GM12878 (cell line): Measurements from ENCODE around the gene SOX6. TPM values are rescaled to one million over a fixed set of nuclear protein-coding genes. Genes with fewer than 3 reads are reported as not detected.

Source experiments
- ATAC-seq: fragments of 200-7000 bp; cut with Tn5 transposase; 3 replicates; pipeline ENCODE4 v1.9.1; 2020; ENCODE audit warnings: mild to moderate bottlenecking, moderate library complexity
- BruUV-seq: library from RNA; stranded (reverse); fragments of 400-500 nt; replicated peaks from 2 replicates; lab custom pipeline; 2021; lab: Mats Ljungman, UMichigan
- CTCF ChIA-PET: fragments of 300-600 bp; sonication (Branson Sonifier 250); formaldehyde crosslinking; extraction: SDS; loops from one replicate; lab custom pipeline; 2021; ENCODE audit warnings: inconsistent platforms; lab: Yijun Ruan, JAX
- POLR2A ChIA-PET: fragments of 350-600 bp; formaldehyde crosslinking; extraction: SDS; loops from one replicate; lab custom pipeline; 2021; ENCODE audit warnings: inconsistent platforms; lab: Charles Lee
- RAD21 ChIA-PET: fragments of 300-600 bp; sonication (Branson Sonifier 250); formaldehyde crosslinking; loops from one replicate; lab custom pipeline; 2023; ENCODE audit warnings: antibody characterized with exemption; ENCODE audit not compliant: unreplicated experiment; lab: Charles Lee
- SMC1A ChIA-PET: fragments of 300-600 bp; sonication (Branson Sonifier 250); formaldehyde crosslinking; loops from one replicate; lab custom pipeline; 2023; ENCODE audit not compliant: unreplicated experiment, uncharacterized antibody; lab: Charles Lee
- DNase-seq: peaks from one replicate; pipeline ENCODE4 v3.0.0-alpha.2; 2011; ENCODE audit warnings: low read depth, low spot score
- FAIRE-seq: peaks from 3 replicates; lab custom pipeline; 2011; peaks lifted over from hg19 to GRCh38; lab: Jason Lieb, UNC
- H2AFZ ChIP-seq: 2 replicates; pipeline ENCODE4 v1.6.0; 2011; ENCODE audit warnings: low read depth, low read length, control low read depth; ENCODE audit not compliant: control insufficient read depth
- H3K27ac ChIP-seq: 2 replicates; pipeline ENCODE4 v1.5.1; 2011; ENCODE audit warnings: control low read depth; ENCODE audit not compliant: control insufficient read depth, insufficient read depth
- H3K27me3 ChIP-seq, 2 experiments: replicated peaks in 1 of 2; 2 replicates each; pipeline versions ENCODE4 v1.6.0 to v1.6.1; 2011; ENCODE audit warnings: low read length in 1 of 2; ENCODE audit not compliant: control insufficient read depth in 2 of 2, insufficient read depth in 2 of 2
- H3K36me3 ChIP-seq, 2 experiments: 2 replicates each; pipeline ENCODE4 v1.5.1; 2011; ENCODE audit warnings: low read length in 1 of 2; ENCODE audit not compliant: control insufficient read depth in 2 of 2, insufficient read depth in 2 of 2
- H3K4me1 ChIP-seq: 2 replicates; pipeline ENCODE4 v1.6.1; 2011; ENCODE audit warnings: mild to moderate bottlenecking, low read length, moderate library complexity, mixed read lengths; ENCODE audit not compliant: control insufficient read depth, insufficient read depth
- H3K4me2 ChIP-seq: 2 replicates; pipeline ENCODE4 v1.6.0; 2011; ENCODE audit warnings: control low read depth; ENCODE audit not compliant: control insufficient read depth, insufficient read depth
- H3K4me3 ChIP-seq: fragments of 200-600 bp; sonication (generic); 2 replicates; pipeline ENCODE4 v1.5.1; 2016
- H3K79me2 ChIP-seq: 2 replicates; pipeline ENCODE4 v1.6.0; 2011; ENCODE audit warnings: low read length; ENCODE audit not compliant: control insufficient read depth, insufficient read depth
- H3K9ac ChIP-seq: 2 replicates; pipeline ENCODE4 v1.8.0; 2011; ENCODE audit warnings: low read length, control low read depth, mixed read lengths; ENCODE audit not compliant: control insufficient read depth, insufficient read depth
- H3K9me3 ChIP-seq: replicated peaks from 3 replicates; pipeline ENCODE4 v1.5.1; 2011; ENCODE audit warnings: mild to moderate bottlenecking, low read length; ENCODE audit not compliant: control insufficient read depth, insufficient read depth
- H4K20me1 ChIP-seq: 2 replicates; pipeline ENCODE4 v1.6.0; 2011; ENCODE audit not compliant: control insufficient read depth, insufficient read depth
- ATF3 ChIP-seq: IDR thresholded peaks from 2 replicates; pipeline ENCODE4 v1.6.1; 2011; ENCODE audit warnings: low read depth, mild to moderate bottlenecking, low read length, moderate library complexity, borderline replicate concordance; ENCODE audit errors: extremely low read depth
- CREB1 ChIP-seq: IDR thresholded peaks from 2 replicates; pipeline ENCODE4 v1.6.1; 2012; ENCODE audit warnings: low read depth, mild to moderate bottlenecking, inconsistent platforms
- FOXM1 ChIP-seq: IDR thresholded peaks from 2 replicates; pipeline ENCODE4 v1.6.1; 2012; ENCODE audit warnings: low read depth, mild to moderate bottlenecking, inconsistent platforms, low read length, moderate library complexity
- WGBS: methylation state at CpG from one replicate; pipeline ENCODE4 v1.1.6; 2016; ENCODE audit warnings: low lambda C conversion rate; ENCODE audit not compliant: insufficient replicate concordance, insufficient coverage; ENCODE audit errors: missing lambda C conversion rate; 5-methylcytosine and 5-hydroxymethylcytosine counted together
- in situ Hi-C: fragments of 300-500 bp; cut with MboI; formaldehyde crosslinking; loops from 9 replicates; pipeline ENCODE4 v1.14.3; 2018; ENCODE audit warnings: mixed read lengths
- intact Hi-C: fragments of 100-400 bp; cut with micrococcal nuclease; formaldehyde crosslinking; loops from one replicate; pipeline ENCODE4 v1.14.2; 2022; ENCODE audit not compliant: unreplicated experiment
- polyA plus RNA-seq, 11 experiments: library from polyadenylated mRNA; depleted of rRNA in 4 of 11; unstranded in 6 of 11; stranded (reverse) in 5 of 11; fragments of >200 nt; fragmentation: Nextera tagmentation in 4 of 11; fragmentation: Illumina TruSeq in 1 of 11; extraction: Ambion mirVana in 4 of 11; extraction: Trizol in 1 of 11; gene quantifications; 1 replicate in 1 of 11; 2 replicates in 10 of 11; pipeline versions ENCODE4 v1.2.1 to v1.2.3, GENCODE V29; 2011 to 2016; ENCODE audit warnings: inconsistent platforms in 2 of 11, missing spikeins in 2 of 11, low read depth in 1 of 11
- total RNA-seq, 4 experiments: library from RNA; depleted of rRNA in 3 of 4; stranded (reverse); fragments of >200 nt in 3 of 4; fragmentation: Illumina TruSeq in 1 of 4; extraction: Trizol in 1 of 4; gene quantifications; 2 replicates each; pipeline versions ENCODE4 v1.2.1 to v1.2.3, GENCODE V29; 2013 to 2021
- TF ChIP-seq, protein P1 (sequence below): fragments of 450-650 bp; formaldehyde crosslinking; IDR thresholded peaks from 2 replicates; pipeline ENCODE4 v1.4.0; 2020; ENCODE audit warnings: mild to moderate bottlenecking, moderate library complexity
- TF ChIP-seq, protein P2 (sequence below): IDR thresholded peaks from 2 replicates; pipeline ENCODE4 v1.6.1; 2012; ENCODE audit warnings: low read length, inconsistent platforms
- TF ChIP-seq, protein P3 (sequence below): IDR thresholded peaks from 2 replicates; pipeline ENCODE4 v1.6.1; 2011; ENCODE audit warnings: borderline replicate concordance, low read depth, mild to moderate bottlenecking, moderate library complexity, mixed read lengths, low read length; ENCODE audit not compliant: insufficient read depth; ENCODE audit errors: extremely low read length

The SOX6 gene
- total and polyA plus RNA-seq, 10 of the 15 experiments (the other 5 are each of a cell fraction or from before 2014, with no cell fraction given) = 0.03 to 0.71 (median 0.29) TPM; not detected in 4

DNA sequence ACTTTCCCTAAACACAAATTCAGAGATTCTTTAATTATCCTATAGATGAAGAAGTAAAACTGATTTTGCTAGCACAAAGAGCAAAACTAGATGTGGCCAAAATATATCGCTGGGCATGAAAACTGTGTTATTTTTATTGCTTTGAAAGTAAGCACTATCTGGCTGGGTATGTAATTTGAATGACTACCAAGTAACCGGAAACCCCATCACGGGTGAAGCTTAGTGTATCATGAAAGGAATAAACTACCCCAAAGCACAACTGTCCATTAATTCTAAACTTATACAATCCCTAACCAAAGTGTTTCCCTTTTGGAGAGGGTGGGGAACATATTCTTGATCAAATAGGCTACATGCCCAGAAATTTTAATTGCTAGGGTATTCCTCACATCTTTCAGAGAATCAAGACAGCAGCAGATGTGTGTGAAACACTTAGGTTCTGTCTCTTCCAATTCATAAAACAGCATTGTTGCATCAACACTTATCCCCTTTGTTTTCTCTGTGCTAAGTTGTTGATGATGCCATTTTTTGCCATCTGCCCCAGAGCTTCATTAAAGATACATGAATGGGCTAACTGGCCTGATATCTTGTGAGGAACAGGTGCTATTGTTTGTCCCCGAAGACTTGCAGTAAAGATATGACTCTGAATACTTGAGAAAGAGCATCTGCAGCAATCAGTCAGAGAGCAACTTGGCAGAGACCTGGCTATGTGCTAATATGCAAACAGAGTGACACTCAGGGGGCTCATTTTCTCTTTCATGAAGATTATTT lies 238.2 kb downstream of the SOX6 start (continued):
- TF ChIP-seq, protein P1, sequence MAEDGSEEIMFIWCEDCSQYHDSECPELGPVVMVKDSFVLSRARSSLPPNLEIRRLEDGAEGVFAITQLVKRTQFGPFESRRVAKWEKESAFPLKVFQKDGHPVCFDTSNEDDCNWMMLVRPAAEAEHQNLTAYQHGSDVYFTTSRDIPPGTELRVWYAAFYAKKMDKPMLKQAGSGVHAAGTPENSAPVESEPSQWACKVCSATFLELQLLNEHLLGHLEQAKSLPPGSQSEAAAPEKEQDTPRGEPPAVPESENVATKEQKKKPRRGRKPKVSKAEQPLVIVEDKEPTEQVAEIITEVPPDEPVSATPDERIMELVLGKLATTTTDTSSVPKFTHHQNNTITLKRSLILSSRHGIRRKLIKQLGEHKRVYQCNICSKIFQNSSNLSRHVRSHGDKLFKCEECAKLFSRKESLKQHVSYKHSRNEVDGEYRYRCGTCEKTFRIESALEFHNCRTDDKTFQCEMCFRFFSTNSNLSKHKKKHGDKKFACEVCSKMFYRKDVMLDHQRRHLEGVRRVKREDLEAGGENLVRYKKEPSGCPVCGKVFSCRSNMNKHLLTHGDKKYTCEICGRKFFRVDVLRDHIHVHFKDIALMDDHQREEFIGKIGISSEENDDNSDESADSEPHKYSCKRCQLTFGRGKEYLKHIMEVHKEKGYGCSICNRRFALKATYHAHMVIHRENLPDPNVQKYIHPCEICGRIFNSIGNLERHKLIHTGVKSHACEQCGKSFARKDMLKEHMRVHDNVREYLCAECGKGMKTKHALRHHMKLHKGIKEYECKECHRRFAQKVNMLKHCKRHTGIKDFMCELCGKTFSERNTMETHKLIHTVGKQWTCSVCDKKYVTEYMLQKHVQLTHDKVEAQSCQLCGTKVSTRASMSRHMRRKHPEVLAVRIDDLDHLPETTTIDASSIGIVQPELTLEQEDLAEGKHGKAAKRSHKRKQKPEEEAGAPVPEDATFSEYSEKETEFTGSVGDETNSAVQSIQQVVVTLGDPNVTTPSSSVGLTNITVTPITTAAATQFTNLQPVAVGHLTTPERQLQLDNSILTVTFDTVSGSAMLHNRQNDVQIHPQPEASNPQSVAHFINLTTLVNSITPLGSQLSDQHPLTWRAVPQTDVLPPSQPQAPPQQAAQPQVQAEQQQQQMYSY (CRISPR knock-in tag) = no peak
- TF ChIP-seq, all 136 proteins: peak for 0

DNA sequence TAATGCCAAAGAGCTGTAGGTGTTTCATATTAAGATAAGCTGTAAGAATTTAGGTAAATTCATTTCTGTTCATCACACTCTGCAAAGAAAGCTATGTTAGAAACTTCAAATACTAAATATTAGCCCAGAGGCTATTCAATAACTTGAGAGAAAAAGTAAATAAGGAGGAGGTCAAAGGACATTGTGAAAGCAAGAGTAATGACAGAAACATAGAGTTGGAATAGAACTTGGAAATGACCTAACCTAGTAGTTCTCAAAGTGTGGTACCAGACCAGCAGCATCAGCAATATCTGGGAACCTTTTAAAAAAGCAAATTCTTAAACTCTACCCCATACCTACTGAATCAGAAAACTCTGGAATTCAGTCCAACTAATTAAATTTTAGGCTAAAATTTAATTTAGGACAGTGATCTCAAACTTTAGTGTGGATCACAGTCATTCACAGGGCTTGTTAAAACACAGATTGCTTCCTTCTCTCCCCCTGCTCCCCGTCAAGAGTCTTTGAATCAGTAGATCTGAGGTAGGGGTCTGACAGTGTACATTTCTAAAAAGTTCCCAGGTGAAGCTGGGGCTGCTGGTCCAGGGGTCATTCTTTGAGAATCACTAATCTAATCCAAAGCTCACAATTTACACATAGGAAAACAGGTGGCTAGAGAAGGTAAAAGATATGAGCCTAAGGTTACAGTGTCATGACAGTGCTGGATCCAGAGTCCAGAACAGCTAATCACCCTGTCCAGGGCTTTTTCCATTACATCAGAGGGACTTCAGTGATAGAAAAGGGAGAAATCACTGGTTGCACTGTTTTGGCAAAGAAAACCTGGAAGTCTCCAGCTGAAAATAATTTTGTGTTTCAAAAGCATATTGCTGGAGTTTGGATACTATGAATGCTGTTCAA lies 241.1 kb downstream of the SOX6 start:
- POLR2A ChIA-PET = no interaction called here
- no peaks in the 10 kb centered on the region for H3K27me3 ChIP-seq
- no peaks in the 10 kb centered on the region for H3K79me2 ChIP-seq
- no peak for FAIRE-seq
- RAD21 ChIA-PET = no interaction called here
- no peaks in the 10 kb centered on the region for H3K9me3 ChIP-seq
- no TSS peak for BruUV-seq
- H3K36me3 ChIP-seq = no peaks in the 10 kb centered on the region
- 0% methylated on average over 1 of the region's 1 CpG for WGBS
- H3K4me3 ChIP-seq = no peak overlapping the region
- H3K27ac ChIP-seq = no peak overlapping the region
- SMC1A ChIA-PET = interaction anchor here (1.3 kb wide), 1 partner anchor 10 kb away, joined by 9 read pairs; no protein-coding TSS in a partner anchor
- no peak overlapping the region for H3K9ac ChIP-seq
- no peak for TF ChIP-seq FOXM1
- TF ChIP-seq, protein P2, sequence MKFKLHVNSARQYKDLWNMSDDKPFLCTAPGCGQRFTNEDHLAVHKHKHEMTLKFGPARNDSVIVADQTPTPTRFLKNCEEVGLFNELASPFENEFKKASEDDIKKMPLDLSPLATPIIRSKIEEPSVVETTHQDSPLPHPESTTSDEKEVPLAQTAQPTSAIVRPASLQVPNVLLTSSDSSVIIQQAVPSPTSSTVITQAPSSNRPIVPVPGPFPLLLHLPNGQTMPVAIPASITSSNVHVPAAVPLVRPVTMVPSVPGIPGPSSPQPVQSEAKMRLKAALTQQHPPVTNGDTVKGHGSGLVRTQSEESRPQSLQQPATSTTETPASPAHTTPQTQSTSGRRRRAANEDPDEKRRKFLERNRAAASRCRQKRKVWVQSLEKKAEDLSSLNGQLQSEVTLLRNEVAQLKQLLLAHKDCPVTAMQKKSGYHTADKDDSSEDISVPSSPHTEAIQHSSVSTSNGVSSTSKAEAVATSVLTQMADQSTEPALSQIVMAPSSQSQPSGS = no peak
- TF ChIP-seq, protein P3, sequence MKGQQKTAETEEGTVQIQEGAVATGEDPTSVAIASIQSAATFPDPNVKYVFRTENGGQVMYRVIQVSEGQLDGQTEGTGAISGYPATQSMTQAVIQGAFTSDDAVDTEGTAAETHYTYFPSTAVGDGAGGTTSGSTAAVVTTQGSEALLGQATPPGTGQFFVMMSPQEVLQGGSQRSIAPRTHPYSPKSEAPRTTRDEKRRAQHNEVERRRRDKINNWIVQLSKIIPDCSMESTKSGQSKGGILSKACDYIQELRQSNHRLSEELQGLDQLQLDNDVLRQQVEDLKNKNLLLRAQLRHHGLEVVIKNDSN = no peak
- TF ChIP-seq CREB1 = no peak
- no peak for TF ChIP-seq ATF3
- no peaks in the 10 kb centered on the region for H3K4me1 ChIP-seq
- in situ Hi-C loops (no loop called here), intact Hi-C loops (no loop called here)
- CTCF ChIA-PET = no interaction called here
- no peak overlapping the region for H3K4me2 ChIP-seq
- ATAC-seq = no peak
- H2AFZ ChIP-seq = no peak overlapping the region
- no peaks in the 10 kb centered on the region for H4K20me1 ChIP-seq
- DNase-seq = no peak
